Ectodermal cell (in vitro differentiated cells): ENCODE data around the gene CRTC3.
"Not testable (repeated sequence)": the region's sequence is repeated elsewhere in the genome, so short reads cannot be mapped to it uniquely, and the experiment has no call there.

Experiments
- H3K27ac ChIP-seq: 2 replicates; pipeline ENCODE4 v1.7.0; 2013; ENCODE audit warnings: mild to moderate bottlenecking, low read depth, low read length; ENCODE audit not compliant: insufficient read depth, poor library complexity, severe bottlenecking
- H3K27me3 ChIP-seq: 2 replicates; pipeline ENCODE4 v1.7.0; 2013; ENCODE audit warnings: mild to moderate bottlenecking, low read length; ENCODE audit not compliant: insufficient read depth, control insufficient read depth, poor library complexity, severe bottlenecking
- H3K36me3 ChIP-seq: one replicate; pipeline ENCODE4 v1.7.0; 2013; ENCODE audit warnings: low read length; ENCODE audit not compliant: control insufficient read depth, insufficient read depth
- H3K4me1 ChIP-seq: one replicate; pipeline ENCODE4 v1.7.0; 2013; ENCODE audit warnings: low read length; ENCODE audit not compliant: control insufficient read depth, insufficient read depth
- H3K4me3 ChIP-seq: 2 replicates; pipeline ENCODE4 v1.7.0; 2013; ENCODE audit warnings: low read depth, low read length, control low read depth; ENCODE audit not compliant: insufficient read depth
- H3K9me3 ChIP-seq: 2 replicates; pipeline ENCODE4 v1.7.0; 2013; ENCODE audit warnings: mild to moderate bottlenecking, low read length, moderate library complexity; ENCODE audit not compliant: control insufficient read depth
- WGBS, 2 experiments: methylation state at CpG; one replicate each; pipeline ENCODE4 v1.1.7; 2013; ENCODE audit warnings: missing lambda C conversion rate in 2 of 2; 5-methylcytosine and 5-hydroxymethylcytosine counted together

CRTC3 gene

GRCh38 chr15:90633360-90633759 lies 103.6 kb downstream of the CRTC3 start:
- Histone ChIP-seq H3K4me1 (peaks cover 1% of the 10 kb centered on the region), H3K4me3 (no peak overlapping the region), H3K9me3 (no peaks in the 10 kb centered on the region), H3K27me3 (no peaks in the 10 kb centered on the region), H3K36me3 (no peaks in the 10 kb centered on the region), H3K27ac (no peak overlapping the region)
- WGBS, 2 experiments: 88 to 95% methylated on average over 3 of the region's 3 CpGs

DNA sequence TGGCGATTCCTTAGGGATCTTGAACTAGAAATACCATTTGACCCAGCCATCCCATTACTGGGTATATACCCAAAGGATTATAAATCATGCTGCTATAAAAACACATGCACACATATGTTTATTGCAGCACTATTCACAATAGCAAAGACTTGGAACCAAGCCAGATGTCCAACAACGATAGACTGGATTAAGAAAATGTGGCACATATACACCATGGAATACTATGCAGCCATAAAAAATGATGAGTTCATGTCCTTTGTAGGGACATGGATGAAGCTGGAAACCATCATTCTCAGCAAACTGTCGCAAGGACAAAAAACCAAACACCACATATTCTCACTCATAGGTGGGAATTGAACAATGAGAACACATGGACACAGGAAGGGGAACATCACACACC lies 107.3 kb downstream of the CRTC3 start:
- WGBS, 2 experiments: no CpG with 5 or more reads among the region's 3 CpGs
- not testable (repeated sequence) for H3K36me3 ChIP-seq

DNA sequence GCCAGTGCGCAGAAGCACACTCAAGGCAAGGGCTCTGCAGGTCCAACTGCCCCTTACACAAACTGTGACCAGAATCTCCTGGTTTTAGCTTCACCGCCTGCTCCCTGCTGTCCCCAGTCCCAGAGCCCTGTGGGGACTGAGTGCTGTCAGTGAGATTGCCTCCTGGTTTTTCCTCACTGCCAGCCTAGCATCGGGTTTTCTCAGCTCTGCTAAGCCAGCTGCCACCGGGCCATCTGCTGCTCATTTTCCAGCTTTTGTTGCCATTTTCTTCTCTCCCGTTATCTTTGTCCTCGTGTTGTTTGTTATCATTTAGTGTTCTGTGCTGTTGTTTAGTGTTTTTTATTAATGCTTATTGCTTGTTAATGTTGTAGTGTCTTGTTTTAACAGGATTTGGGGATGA lies 108.0 kb downstream of the CRTC3 start:
- 79 to 84% methylated on average over 6 of the region's 6 CpGs for WGBS, 2 experiments
- no peaks in the 10 kb centered on the region for H3K36me3 ChIP-seq
- peak overlapping the region; percentile 38 for H3K27ac ChIP-seq

More for the DNA sequence above, 107.3 kb downstream of the CRTC3 start:
- not testable (repeated sequence) for H3K27me3 ChIP-seq, H3K4me1 ChIP-seq, H3K9me3 ChIP-seq, H3K4me3 ChIP-seq, H3K27ac ChIP-seq

GRCh38 chr15:90638201-90638691 lies 108.5 kb downstream of the CRTC3 start:
- no peak overlapping the region for H3K4me3 ChIP-seq
- WGBS, 2 experiments: 58 to 70% methylated on average over 12 of the region's 12 CpGs
- no peaks in the 10 kb centered on the region for H3K36me3 ChIP-seq
- peak overlapping the region; percentile 38 for H3K27ac ChIP-seq
- H3K9me3 ChIP-seq: no peaks in the 10 kb centered on the region
- no peaks in the 10 kb centered on the region for H3K27me3 ChIP-seq
- peaks cover 9% of the 10 kb centered on the region for H3K4me1 ChIP-seq

More for the DNA sequence above, 108.0 kb downstream of the CRTC3 start:
- peaks cover 9% of the 10 kb centered on the region for H3K4me1 ChIP-seq
- no peak overlapping the region for H3K4me3 ChIP-seq
- no peaks in the 10 kb centered on the region for H3K27me3 ChIP-seq
- no peaks in the 10 kb centered on the region for H3K9me3 ChIP-seq

- 92 to 93% methylated on average over 8 to 11 of the region's 11 CpGs for WGBS, 2 experiments
- no peak overlapping the region for H3K27ac ChIP-seq
- peaks cover 9% of the 10 kb centered on the region for H3K4me1 ChIP-seq
- no peaks in the 10 kb centered on the region for H3K9me3 ChIP-seq
- no peaks in the 10 kb centered on the region for H3K27me3 ChIP-seq
- no peaks in the 10 kb centered on the region for H3K36me3 ChIP-seq
- no peak overlapping the region for H3K4me3 ChIP-seq
Measured at GRCh38 chr15:90638963-90639362, 109.2 kb downstream of the CRTC3 start.

DNA sequence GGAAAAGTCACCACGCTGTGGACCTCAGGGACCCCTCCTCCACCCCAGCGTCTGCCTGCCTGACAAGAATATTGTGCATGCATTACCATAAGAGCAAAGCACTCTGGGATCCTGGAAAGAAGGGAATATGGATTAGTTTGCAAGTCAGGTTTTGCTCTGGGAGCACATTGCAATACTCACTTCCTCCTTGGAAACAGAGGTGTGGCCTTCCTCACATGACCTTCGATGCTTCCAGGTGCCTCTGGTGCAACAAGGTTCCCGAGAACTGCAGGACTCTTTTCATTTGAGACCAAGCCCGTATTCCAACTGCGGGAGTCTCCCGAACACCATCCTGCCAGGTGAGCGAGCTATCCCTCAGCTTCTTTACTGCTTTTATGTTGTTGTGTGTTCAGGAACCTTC lies 111.1 kb downstream of the CRTC3 start:
- no peaks in the 10 kb centered on the region for H3K36me3 ChIP-seq
- WGBS, 2 experiments: 93 to 98% methylated on average over 6 to 8 of the region's 8 CpGs
- H3K27ac ChIP-seq: no peak overlapping the region
- no peak overlapping the region for H3K4me3 ChIP-seq
- peaks cover 9% of the 10 kb centered on the region for H3K4me1 ChIP-seq
- H3K9me3 ChIP-seq: no peaks in the 10 kb centered on the region
- no peaks in the 10 kb centered on the region for H3K27me3 ChIP-seq

GRCh38 chr15:90641581-90642463 lies 112.1 kb downstream of the CRTC3 start:
- 93 to 95% methylated on average over 16 of the region's 16 CpGs for WGBS, 2 experiments
- Histone ChIP-seq H3K27ac (no peak overlapping the region), H3K9me3 (no peaks in the 10 kb centered on the region), H3K4me3 (no peak overlapping the region), H3K27me3 (no peaks in the 10 kb centered on the region), H3K36me3 (no peaks in the 10 kb centered on the region), H3K4me1 (peaks cover 9% of the 10 kb centered on the region)

GRCh38 chr15:90642464-90643300 lies 113.0 kb downstream of the CRTC3 start:
- H3K4me3 ChIP-seq: no peak overlapping the region
- no peaks in the 10 kb centered on the region for H3K36me3 ChIP-seq
- H3K4me1 ChIP-seq: peaks cover 9% of the 10 kb centered on the region
- no peaks in the 10 kb centered on the region for H3K27me3 ChIP-seq
- no peaks in the 10 kb centered on the region for H3K9me3 ChIP-seq
- WGBS, 2 experiments: 94 to 96% methylated on average over 30 of the region's 30 CpGs
- no peak overlapping the region for H3K27ac ChIP-seq

DNA sequence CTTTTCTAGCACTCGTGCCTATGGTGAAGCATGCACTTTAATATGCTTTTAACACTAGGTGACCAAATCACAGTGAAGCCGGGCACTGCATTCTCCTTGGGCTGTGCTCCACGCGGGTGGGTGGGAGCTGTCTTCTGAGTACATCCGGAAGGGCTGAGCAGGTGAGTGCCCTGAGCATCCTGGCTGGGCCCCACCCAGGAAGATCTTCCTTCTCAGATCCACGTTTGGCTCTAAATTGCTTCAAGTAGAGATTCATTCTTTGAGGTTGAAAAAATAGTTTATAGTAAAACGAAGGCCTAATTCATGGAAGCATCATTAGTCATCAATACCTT lies 113.5 kb downstream of the CRTC3 start:
- 92 to 96% methylated on average over 6 to 7 of the region's 7 CpGs for WGBS, 2 experiments
- peaks cover 9% of the 10 kb centered on the region for H3K4me1 ChIP-seq
- no peak overlapping the region for H3K27ac ChIP-seq
- no peaks in the 10 kb centered on the region for H3K36me3 ChIP-seq
- no peaks in the 10 kb centered on the region for H3K9me3 ChIP-seq
- H3K27me3 ChIP-seq: no peaks in the 10 kb centered on the region
- no peak overlapping the region for H3K4me3 ChIP-seq

- H3K27ac ChIP-seq: no peak overlapping the region
- WGBS, 2 experiments: 90 to 95% methylated on average over 8 of the region's 8 CpGs
- no peaks in the 10 kb centered on the region for H3K36me3 ChIP-seq
- H3K4me1 ChIP-seq: no peaks in the 10 kb centered on the region
- H3K27me3 ChIP-seq: no peaks in the 10 kb centered on the region
- no peak overlapping the region for H3K4me3 ChIP-seq
- H3K9me3 ChIP-seq: no peaks in the 10 kb centered on the region
Measured at GRCh38 chr15:90644526-90644925, 114.8 kb downstream of the CRTC3 start.
